NOMO-1 treated with DMSO at 0.1 percent for 48 hours (cell line): Measurements from ENCODE around the gene RECK.

Source experiments
- DNase-seq: peaks from one replicate; lab custom pipeline; 2025; ENCODE audit not compliant: unreplicated experiment; lab: John Stamatoyannopoulos, UW

The RECK gene

DNA sequence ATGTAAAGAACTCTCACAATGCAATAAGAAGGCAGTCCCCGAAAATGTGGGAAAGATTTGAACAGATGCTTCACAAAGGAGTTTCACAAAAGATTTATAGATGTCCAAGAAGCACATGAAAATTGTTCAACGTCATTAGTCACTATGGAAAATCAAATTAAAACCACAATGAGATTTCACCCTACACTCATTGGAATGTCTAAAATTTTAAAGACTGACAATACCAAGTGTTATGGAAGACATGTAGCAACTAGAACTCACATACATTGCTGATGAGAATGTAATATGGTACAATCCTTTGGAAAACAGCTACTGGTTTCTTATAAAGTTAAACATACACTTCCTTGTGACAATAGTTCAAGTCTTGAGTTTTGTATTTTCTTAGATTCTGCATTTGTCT lies 11.0 kb upstream of the RECK start:
- no peak for DNase-seq

- no peak for DNase-seq
Measured at GRCh38 chr9:36029202-36029601, 7.5 kb upstream of the RECK start.

GRCh38 chr9:36029765-36030528 lies 6.8 kb upstream of the RECK start:
- DNase-seq, result peak; percentile 98

DNA sequence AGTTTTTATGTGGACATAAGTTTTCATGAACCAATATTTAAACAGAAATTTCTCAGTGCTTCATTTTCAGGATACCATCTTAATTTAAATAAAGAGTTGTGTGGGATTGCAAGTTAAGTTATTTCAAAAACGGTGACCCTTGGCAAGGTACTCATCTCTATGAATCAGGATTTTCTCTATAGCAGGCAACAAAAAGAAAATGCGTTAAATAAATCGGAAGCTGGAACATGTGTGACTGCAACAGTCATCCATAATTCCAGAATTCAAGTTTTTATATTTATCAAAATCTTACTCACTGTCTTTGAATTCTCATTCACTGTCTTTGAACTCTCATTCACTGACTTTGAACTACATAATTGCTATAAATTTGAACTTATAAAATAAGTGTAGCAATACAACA lies 5.8 kb upstream of the RECK start:
- no peak for DNase-seq

GRCh38 chr9:36031774-36032555 lies 4.7 kb upstream of the RECK start:
- DNase-seq, result no peak

DNA sequence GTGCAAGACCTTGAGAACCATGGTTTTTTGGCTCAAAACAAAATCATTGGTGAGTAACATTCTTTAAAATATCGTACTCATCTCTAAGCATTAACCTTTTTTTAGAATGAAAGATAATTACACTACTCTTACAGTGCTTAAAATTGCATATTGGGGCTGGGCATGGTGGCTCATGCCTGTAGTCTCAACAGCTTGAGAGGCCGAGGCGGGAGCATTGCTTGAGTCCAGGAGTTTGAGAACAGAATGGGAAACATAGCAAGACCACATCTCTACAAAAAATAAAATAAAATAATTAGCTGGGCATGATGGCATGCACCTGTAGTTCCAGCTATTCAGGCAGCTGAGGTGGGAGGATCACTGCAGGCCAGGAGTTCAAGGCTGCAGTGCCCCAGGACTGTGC lies 2.9 kb upstream of the RECK start:
- DNase-seq, result no peak

DNA sequence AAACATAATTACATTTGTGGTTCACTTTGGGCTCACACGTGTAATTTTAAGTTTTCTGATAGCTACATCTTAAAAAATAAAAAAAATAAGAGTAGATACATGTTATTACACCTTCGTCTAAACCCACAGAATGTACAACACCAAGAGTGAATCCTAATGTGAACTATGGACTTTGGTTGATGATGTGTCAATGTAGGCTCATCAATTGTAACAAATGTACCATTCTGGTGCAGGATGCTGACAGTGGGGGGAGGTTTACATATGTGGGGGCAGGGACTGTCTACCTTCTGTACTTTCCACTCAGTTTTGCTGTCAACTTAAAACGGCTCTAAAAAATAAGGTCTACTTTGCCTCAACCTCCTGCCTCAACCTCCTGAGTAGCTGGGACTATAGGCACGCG lies 2.5 kb upstream of the RECK start:
- DNase-seq, result no peak

DNA sequence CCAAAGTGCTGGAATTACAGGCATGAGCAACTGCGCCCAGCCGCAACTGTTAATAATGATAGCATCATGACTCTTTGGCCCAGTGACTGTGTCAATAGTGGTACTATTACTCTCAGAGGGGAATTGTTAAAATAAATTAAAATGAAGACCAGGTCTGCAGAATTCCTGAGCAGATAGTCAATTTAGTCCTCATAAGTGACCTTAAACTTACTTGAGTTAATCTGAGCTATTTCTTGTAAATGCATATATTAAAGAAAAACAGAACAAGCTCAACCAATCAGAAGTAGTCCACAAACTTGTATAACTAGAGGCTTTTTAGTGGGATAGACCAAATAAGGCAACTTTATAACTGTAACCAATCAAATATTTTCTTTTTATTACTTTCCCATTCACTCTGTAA lies 1.7 kb upstream of the RECK start:
- DNase-seq, result no peak

- DNase-seq, result no peak
Measured at GRCh38 chr9:36036253-36036779, 397 bp upstream of the RECK start.

GRCh38 chr9:36037549-36038122 lies 923 bp downstream of the RECK start:
- no peak for DNase-seq

DNA sequence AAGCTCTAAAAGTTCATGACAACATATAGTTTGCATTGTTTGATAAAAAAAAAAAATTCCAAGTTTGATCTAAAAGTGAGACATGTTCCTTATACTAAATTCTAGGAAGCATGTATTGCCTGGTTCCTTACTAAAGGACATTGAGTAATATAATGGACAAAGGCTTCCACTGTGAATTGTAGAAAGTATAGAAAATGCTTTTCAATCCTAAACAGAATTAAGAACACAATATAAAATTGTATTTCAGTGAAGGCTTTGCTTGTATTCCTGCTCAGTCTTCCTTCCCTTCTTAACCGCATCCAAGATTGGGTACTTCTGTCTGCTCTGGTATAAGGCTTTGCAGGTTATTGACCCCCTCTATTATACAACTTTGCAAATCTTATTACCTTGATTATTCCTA lies 2.4 kb downstream of the RECK start:
- no peak for DNase-seq

GRCh38 chr9:36039696-36040095 lies 3.0 kb downstream of the RECK start:
- no peak for DNase-seq

DNA sequence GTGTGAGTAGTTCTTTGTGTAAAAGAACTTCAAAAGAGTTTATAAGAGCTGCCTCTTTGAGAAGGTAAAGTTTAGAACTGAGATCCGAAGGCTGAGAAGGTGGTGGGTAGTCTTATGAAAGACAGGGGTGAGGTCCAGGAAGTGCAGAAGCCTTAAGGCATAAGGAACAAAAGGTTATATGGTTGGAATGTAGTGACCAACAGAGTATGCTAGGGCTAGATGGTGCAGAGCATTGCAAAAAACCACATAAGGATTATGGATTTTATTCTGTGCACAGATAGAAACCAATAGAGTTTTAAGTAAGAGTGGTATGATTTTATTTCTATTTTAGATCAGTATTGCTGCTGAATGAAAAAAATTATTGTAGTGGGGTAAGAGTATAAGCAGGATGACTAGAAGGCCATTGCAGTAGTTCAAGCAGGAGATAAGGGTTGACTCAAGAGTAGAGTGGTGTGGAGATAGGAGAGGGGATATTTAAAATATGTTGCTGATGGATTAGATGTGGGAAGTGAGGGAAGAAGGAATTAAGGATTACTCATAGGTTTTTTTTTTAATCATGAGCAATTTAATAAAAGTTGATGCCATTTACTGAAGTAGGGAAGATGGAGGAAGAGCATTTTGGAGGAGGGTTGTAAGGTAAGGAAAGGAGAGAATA lies 3.7 kb downstream of the RECK start:
- DNase-seq, result no peak

- DNase-seq, result peak; percentile 71
Measured at GRCh38 chr9:36041506-36041905, 4.8 kb downstream of the RECK start.

DNA sequence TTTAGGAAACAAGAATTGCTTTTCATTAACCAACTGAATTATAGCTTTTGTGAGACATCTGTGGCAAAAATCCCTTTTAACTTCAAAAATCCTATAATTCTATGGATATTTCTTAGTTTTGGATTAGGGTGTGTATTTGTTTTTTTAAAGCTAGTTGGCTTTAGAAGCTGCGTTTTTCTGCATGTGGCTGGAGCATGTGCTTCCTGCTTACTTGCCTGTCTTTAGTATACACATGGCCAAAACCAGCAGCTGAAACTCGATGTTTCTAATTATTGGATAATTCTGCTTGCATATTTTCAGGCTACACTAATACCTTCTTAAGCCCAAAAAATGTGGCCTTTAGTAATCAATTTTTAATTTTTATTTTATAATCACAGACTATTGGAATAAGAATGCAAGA lies 8.9 kb downstream of the RECK start:
- DNase-seq, result no peak

GRCh38 chr9:36046923-36047322 lies 10.2 kb downstream of the RECK start:
- no peak for DNase-seq

DNA sequence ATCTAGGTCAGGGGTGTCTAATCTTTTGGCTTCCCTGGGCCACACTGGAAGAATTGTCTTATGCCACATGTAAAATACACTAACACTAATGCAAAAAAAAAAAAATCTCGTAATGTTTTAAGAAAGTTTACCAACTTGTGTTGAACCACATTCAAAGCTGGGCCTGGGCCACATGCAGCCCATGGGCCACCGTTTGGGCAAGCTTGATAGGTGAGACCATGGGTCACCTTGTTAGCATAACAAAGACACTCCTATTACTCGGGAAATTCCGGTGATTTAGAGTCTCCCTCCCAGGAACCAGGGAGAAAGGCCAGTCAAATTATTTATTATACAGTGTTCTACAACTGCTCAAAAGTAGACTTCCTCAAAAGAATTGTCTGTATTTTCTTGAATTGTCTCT lies 12.7 kb downstream of the RECK start:
- no peak for DNase-seq

DNA sequence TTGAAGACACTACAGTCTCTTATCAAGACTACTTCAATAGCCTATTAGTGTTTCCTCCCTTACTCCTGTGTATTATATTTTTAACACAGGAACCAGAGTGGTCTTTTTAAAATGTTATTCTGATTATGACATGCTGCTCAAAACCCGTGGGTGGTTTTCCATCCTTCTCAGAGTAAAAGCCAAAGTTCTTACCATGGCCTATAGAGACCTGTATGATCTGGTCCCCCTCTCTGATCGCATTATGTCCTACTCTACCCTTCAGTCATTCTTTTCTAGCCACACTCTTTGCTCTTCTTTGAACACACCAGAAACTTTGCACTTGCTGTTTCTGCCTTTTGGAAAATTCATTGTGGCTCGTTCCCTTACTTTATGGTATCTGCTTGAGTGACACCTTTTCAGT lies 13.8 kb downstream of the RECK start:
- no peak for DNase-seq

DNA sequence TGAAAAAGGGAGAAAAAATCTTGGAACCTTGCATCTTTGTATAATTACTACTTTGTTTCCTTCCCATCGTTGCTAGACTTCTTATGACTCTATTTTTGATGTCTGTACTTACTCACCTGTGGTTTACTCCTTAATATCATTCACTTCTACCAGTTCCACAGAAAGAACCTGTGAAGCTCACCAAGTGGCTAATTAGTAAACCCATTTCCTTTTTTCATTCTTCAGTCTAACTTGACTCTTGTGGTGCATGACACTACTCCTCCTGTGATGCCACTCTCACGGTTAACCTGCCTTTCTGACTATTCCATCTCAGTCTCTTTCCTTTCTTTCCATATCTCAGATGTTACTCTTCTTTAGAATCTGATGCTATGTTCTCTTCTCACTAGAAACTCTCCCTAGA lies 14.6 kb downstream of the RECK start:
- no peak for DNase-seq

GRCh38 chr9:36053971-36054370 lies 17.3 kb downstream of the RECK start:
- no peak for DNase-seq

GRCh38 chr9:36056896-36057295 lies 20.2 kb downstream of the RECK start:
- no peak for DNase-seq
